ENCODE results near the gene IL1RN. TPM values are rescaled to one million over a fixed set of nuclear protein-coding genes. Genes with fewer than 3 reads are reported as not detected.

IL1RN gene
- total and polyA plus RNA-seq, 2 of the 13 experiments (the other 11 are each of a cell fraction or from before 2014, with no cell fraction given) = 21.2 to 101 TPM

DNA sequence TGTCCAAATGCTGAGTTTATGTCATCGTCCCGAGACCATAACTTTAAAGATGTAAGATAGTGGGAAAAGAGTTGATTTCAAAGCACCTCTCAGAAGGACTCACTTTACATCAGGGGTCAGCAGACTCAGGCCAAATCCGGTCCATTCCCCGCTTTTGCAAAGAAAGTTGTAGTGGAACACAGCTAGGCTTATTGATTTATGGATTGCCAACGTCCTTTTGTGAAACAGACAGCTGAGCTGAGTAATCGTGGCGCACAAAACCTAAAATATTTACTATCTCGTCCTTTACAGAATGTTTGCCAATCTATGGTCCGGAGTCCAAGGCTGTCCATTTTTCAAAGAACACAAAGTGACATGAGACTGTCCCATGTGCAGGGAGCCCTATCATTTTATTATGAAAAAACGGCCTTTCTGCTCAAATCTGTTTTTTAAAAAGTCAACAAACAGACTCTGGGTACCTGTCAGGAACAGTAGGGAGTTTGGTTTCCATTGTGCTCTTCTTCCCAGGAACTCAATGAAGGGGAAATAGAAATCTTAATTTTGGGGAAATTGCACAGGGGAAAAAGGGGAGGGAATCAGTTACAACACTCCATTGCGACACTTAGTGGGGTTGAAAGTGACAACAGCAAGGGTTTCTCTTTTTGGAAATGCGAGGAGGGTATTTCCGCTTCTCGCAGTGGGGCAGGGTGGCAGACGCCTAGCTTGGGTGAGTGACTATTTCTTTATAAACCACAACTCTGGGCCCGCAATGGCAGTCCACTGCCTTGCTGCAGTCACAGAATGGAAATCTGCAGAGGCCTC is at the start of gene IL1RN (continued):
- TF ChIP-seq, protein P1, sequence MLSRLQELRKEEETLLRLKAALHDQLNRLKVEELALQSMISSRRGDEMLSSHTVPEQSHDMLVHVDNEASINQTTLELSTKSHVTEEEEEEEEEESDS (CRISPR knock-in tag; IDR thresholded peaks at IDR 0.05; ENCODE audit: borderline replicate concordance) = no peak
- TF ChIP-seq NONO (IDR thresholded peaks at IDR 0.05) (no peak), NONO (CRISPR knock-in tag; conservative IDR thresholded peaks at IDR 0.05) (peak; percentile 93), SMC3 (IDR thresholded peaks at IDR 0.05; ENCODE audit: low read length) (peak; percentile 4; the same call in 1 of the 2 replicates), ZNF260 (CRISPR knock-in tag; IDR thresholded peaks at IDR 0.05; ENCODE audit: borderline replicate concordance, low read depth) (no peak), ZMYM4 (CRISPR knock-in tag; IDR thresholded peaks at IDR 0.05) (peak; percentile 68; the same call in 1 of the 2 replicates), MBD4 (IDR thresholded peaks at IDR 0.05; ENCODE audit: borderline replicate concordance, low read length) (peak; percentile 96; the same call in 1 of the 2 replicates), ZNF781 (CRISPR knock-in tag; IDR thresholded peaks at IDR 0.05; ENCODE audit: borderline replicate concordance, not compliant biosample characterization) (peak; percentile 39), KMT2B (CRISPR knock-in tag; IDR thresholded peaks at IDR 0.05) (0 out of 2 replicates have a peak, but pooled peaks have one; percentile 50), ATF7-NPFF (CRISPR knock-in tag; IDR thresholded peaks at IDR 0.05; ENCODE audit: low read depth) (no peak), ZNF234 (CRISPR knock-in tag; conservative IDR thresholded peaks at IDR 0.05) (no peak), ZNF205 (CRISPR knock-in tag; IDR thresholded peaks at IDR 0.05) (no peak), ZNF703 (CRISPR knock-in tag; IDR thresholded peaks at IDR 0.05; ENCODE audit: borderline replicate concordance) (peak; percentile 33; the same call in 1 of the 2 replicates), ZNF256 (CRISPR knock-in tag; conservative IDR thresholded peaks at IDR 0.05) (no peak), ZNF441 (CRISPR knock-in tag; IDR thresholded peaks at IDR 0.05; ENCODE audit: borderline replicate concordance) (peak; percentile 88; the same call in 1 of the 2 replicates)
- TF ChIP-seq, protein P2, sequence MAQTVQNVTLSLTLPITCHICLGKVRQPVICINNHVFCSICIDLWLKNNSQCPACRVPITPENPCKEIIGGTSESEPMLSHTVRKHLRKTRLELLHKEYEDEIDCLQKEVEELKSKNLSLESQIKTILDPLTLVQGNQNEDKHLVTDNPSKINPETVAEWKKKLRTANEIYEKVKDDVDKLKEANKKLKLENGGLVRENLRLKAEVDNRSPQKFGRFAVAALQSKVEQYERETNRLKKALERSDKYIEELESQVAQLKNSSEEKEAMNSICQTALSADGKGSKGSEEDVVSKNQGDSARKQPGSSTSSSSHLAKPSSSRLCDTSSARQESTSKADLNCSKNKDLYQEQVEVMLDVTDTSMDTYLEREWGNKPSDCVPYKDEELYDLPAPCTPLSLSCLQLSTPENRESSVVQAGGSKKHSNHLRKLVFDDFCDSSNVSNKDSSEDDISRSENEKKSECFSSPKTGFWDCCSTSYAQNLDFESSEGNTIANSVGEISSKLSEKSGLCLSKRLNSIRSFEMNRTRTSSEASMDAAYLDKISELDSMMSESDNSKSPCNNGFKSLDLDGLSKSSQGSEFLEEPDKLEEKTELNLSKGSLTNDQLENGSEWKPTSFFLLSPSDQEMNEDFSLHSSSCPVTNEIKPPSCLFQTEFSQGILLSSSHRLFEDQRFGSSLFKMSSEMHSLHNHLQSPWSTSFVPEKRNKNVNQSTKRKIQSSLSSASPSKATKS (CRISPR knock-in tag; IDR thresholded peaks at IDR 0.05) = peak; percentile 84; the same call in 1 of the 2 replicates
- TF ChIP-seq, protein P3, sequence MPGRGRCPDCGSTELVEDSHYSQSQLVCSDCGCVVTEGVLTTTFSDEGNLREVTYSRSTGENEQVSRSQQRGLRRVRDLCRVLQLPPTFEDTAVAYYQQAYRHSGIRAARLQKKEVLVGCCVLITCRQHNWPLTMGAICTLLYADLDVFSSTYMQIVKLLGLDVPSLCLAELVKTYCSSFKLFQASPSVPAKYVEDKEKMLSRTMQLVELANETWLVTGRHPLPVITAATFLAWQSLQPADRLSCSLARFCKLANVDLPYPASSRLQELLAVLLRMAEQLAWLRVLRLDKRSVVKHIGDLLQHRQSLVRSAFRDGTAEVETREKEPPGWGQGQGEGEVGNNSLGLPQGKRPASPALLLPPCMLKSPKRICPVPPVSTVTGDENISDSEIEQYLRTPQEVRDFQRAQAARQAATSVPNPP (CRISPR knock-in tag; IDR thresholded peaks at IDR 0.05) = no peak
- TF ChIP-seq, protein P4, sequence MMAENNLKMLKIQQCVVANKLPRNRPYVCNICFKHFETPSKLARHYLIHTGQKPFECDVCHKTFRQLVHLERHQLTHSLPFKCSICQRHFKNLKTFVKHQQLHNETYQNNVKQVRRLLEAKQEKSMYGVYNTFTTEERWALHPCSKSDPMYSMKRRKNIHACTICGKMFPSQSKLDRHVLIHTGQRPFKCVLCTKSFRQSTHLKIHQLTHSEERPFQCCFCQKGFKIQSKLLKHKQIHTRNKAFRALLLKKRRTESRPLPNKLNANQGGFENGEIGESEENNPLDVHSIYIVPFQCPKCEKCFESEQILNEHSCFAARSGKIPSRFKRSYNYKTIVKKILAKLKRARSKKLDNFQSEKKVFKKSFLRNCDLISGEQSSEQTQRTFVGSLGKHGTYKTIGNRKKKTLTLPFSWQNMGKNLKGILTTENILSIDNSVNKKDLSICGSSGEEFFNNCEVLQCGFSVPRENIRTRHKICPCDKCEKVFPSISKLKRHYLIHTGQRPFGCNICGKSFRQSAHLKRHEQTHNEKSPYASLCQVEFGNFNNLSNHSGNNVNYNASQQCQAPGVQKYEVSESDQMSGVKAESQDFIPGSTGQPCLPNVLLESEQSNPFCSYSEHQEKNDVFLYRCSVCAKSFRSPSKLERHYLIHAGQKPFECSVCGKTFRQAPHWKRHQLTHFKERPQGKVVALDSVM (CRISPR knock-in tag; IDR thresholded peaks at IDR 0.05) = peak; percentile 20; the same call in 1 of the 2 replicates
- TF ChIP-seq, protein P5, sequence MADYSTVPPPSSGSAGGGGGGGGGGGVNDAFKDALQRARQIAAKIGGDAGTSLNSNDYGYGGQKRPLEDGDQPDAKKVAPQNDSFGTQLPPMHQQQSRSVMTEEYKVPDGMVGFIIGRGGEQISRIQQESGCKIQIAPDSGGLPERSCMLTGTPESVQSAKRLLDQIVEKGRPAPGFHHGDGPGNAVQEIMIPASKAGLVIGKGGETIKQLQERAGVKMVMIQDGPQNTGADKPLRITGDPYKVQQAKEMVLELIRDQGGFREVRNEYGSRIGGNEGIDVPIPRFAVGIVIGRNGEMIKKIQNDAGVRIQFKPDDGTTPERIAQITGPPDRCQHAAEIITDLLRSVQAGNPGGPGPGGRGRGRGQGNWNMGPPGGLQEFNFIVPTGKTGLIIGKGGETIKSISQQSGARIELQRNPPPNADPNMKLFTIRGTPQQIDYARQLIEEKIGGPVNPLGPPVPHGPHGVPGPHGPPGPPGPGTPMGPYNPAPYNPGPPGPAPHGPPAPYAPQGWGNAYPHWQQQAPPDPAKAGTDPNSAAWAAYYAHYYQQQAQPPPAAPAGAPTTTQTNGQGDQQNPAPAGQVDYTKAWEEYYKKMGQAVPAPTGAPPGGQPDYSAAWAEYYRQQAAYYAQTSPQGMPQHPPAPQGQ (CRISPR knock-in tag; IDR thresholded peaks at IDR 0.05; ENCODE audit: borderline replicate concordance) = no peak
- TF ChIP-seq, protein P6, sequence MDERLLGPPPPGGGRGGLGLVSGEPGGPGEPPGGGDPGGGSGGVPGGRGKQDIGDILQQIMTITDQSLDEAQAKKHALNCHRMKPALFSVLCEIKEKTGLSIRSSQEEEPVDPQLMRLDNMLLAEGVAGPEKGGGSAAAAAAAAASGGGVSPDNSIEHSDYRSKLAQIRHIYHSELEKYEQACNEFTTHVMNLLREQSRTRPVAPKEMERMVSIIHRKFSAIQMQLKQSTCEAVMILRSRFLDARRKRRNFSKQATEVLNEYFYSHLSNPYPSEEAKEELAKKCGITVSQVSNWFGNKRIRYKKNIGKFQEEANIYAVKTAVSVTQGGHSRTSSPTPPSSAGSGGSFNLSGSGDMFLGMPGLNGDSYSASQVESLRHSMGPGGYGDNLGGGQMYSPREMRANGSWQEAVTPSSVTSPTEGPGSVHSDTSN (CRISPR knock-in tag; IDR thresholded peaks at IDR 0.05) = 0 out of 2 replicates have a peak, but pooled peaks have one; percentile 55
